ENCODE results near the gene SRMS.

The SRMS gene

DNA sequence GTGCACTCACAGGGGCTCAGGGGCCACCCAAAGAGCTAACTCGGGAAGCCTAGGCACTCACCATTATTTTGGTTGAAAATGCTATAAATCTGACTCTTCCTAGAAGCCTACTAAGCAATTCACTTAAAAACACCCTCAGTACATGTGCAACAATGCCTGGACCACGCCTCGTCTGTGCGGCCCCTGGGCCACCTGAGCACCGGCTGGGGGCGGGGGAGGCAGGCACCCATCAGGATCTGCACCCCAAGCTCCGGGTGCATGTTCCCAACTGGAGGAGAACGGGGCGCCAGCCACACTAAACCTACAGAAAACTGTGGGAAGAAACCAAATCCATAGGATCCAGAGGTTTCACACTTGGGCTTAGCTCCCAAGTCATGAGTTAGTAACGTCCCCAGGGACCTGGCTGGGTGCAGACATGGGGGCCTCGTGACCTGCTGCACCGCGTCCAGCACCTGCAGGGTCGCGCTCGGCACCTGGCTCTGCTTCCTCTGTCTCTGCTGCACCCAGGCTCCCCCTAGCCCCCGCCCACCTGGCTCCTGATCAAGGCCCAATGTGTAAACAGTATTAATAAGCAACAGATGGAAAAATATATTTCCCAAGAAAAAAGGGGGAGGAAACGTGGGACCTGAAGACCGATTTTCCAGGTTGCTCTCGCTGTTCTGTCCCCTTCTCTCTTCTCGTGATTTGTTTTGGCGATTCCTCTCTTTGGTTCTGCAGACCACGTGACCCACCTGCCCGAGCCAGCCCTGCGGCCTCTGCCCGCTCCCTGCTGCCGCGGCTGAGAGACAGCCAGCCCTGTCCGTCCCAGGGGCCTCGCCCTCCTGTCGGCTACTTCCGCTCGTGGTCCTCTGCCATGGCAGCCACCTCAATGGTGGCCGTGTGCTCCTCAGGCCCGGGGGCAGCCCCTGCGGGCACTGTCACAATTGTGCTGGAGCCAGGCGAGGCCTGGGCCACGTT, 42.0 kb upstream of the SRMS start:
- Histone ChIP-seq H4K91ac (ENCODE audit: low read depth, low read length) (no peak overlapping the region), H4K8ac (ENCODE audit: low read depth, low read length) (no peak overlapping the region), H3K36me3 (ENCODE audit: control insufficient read depth in 1 of 2, insufficient read depth in 2 of 2, low read length in 2 of 2) (peaks cover 59 to 61% of the 10 kb centered on the region in 2 experiments), H4K12ac (ENCODE audit: low read depth, low read length) (no peak overlapping the region), H3K79me2 (ENCODE audit: control insufficient read depth, insufficient read depth, low read length, poor library complexity) (no peaks in the 10 kb centered on the region), H3K27me3 (ENCODE audit: insufficient read depth, low read length) (no peaks in the 10 kb centered on the region), H2AK5ac (ENCODE audit: low read length) (no peak overlapping the region), H3K14ac (ENCODE audit: low read length) (no peak overlapping the region), H2BK12ac (ENCODE audit: low read length) (no peak overlapping the region), H3K9ac (ENCODE audit: low read length) (no peak overlapping the region), H2BK120ac (ENCODE audit: insufficient read depth, low read length, poor library complexity) (no peak overlapping the region), H3K18ac (ENCODE audit: low read length) (no peak overlapping the region), H3K4me1 (ENCODE audit: control insufficient read depth in 1 of 2, insufficient read depth in 2 of 2, low read length in 2 of 2) (no peaks in the 10 kb centered on the region), H3K79me1 (ENCODE audit: low read length) (no peaks in the 10 kb centered on the region), H3K4ac (ENCODE audit: low read depth, low read length) (no peak overlapping the region), H3K4me2 (ENCODE audit: low read length) (no peak overlapping the region), H3K23ac (ENCODE audit: low read length) (no peak overlapping the region), H3K4me3 (ENCODE audit: low read depth, low read length) (no peak overlapping the region), H2AFZ (ENCODE audit: insufficient read depth, low read length, poor library complexity) (no peak overlapping the region), H3K9me3 (ENCODE audit: insufficient read depth, low read depth, low read length) (no peaks in the 10 kb centered on the region), H3K27ac (ENCODE audit: low read depth, low read length) (no peak overlapping the region), H2BK5ac (ENCODE audit: low read depth, low read length, poor library complexity) (no peak overlapping the region)
- no CpG with 5 or more reads among the region's 38 CpGs for WGBS (ENCODE audit: extremely low coverage, insufficient coverage, insufficient read length)
- DNase-seq, result no peak

DNA sequence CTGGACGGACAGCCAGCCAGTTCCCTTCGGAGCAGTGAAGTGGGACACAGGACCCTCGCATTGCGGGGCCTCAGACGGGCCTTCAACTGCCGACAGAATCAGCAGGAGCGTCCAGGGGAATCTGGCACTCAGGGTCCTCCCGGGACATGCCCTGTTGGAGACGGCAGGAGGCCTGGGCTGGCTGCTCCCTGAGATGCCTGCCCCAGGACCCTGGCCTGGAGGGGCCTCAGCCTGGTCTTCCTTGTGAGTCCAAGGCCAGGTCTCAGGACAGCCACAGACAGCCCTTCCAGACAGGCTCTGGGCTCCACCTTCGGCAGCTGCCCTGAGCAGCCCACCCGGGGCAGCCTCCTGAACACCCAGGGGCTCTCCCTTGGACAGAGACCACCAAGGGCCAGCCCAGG, 41.1 kb upstream of the SRMS start:
- no peak overlapping the region for H2BK120ac ChIP-seq (ENCODE audit: insufficient read depth, low read length, poor library complexity)
- DNase-seq, result no peak
- H3K27ac ChIP-seq (ENCODE audit: low read depth, low read length), result no peak overlapping the region
- H2BK12ac ChIP-seq (ENCODE audit: low read length), result no peak overlapping the region
- H3K9me3 ChIP-seq (ENCODE audit: insufficient read depth, low read depth, low read length), result no peaks in the 10 kb centered on the region
- H2AFZ ChIP-seq (ENCODE audit: insufficient read depth, low read length, poor library complexity), result no peak overlapping the region
- H3K79me1 ChIP-seq (ENCODE audit: low read length), result no peaks in the 10 kb centered on the region
- no peaks in the 10 kb centered on the region for H3K27me3 ChIP-seq (ENCODE audit: insufficient read depth, low read length)
- no peak overlapping the region for H4K91ac ChIP-seq (ENCODE audit: low read depth, low read length)
- WGBS (ENCODE audit: extremely low coverage, insufficient coverage, insufficient read length), result no CpG with 5 or more reads among the region's 11 CpGs
- H3K79me2 ChIP-seq (ENCODE audit: control insufficient read depth, insufficient read depth, low read length, poor library complexity), result no peaks in the 10 kb centered on the region
- no peak overlapping the region for H2AK5ac ChIP-seq (ENCODE audit: low read length)
- H2BK5ac ChIP-seq (ENCODE audit: low read depth, low read length, poor library complexity), result no peak overlapping the region
- no peak overlapping the region for H3K9ac ChIP-seq (ENCODE audit: low read length)
- H3K4ac ChIP-seq (ENCODE audit: low read depth, low read length), result no peak overlapping the region
- H3K4me2 ChIP-seq (ENCODE audit: low read length), result no peak overlapping the region
- no peak overlapping the region for H4K8ac ChIP-seq (ENCODE audit: low read depth, low read length)
- no peak overlapping the region for H3K4me3 ChIP-seq (ENCODE audit: low read depth, low read length)
- H3K18ac ChIP-seq (ENCODE audit: low read length), result no peak overlapping the region
- no peaks in the 10 kb centered on the region for H3K4me1 ChIP-seq (ENCODE audit: control insufficient read depth in 1 of 2, insufficient read depth in 2 of 2, low read length in 2 of 2)
- H3K14ac ChIP-seq (ENCODE audit: low read length), result no peak overlapping the region
- H4K12ac ChIP-seq (ENCODE audit: low read depth, low read length), result no peak overlapping the region
- H3K36me3 ChIP-seq (ENCODE audit: control insufficient read depth in 1 of 2, insufficient read depth in 2 of 2, low read length in 2 of 2), result peaks cover 57% of the 10 kb centered on the region in 2 experiments
- no peak overlapping the region for H3K23ac ChIP-seq (ENCODE audit: low read length)

DNA sequence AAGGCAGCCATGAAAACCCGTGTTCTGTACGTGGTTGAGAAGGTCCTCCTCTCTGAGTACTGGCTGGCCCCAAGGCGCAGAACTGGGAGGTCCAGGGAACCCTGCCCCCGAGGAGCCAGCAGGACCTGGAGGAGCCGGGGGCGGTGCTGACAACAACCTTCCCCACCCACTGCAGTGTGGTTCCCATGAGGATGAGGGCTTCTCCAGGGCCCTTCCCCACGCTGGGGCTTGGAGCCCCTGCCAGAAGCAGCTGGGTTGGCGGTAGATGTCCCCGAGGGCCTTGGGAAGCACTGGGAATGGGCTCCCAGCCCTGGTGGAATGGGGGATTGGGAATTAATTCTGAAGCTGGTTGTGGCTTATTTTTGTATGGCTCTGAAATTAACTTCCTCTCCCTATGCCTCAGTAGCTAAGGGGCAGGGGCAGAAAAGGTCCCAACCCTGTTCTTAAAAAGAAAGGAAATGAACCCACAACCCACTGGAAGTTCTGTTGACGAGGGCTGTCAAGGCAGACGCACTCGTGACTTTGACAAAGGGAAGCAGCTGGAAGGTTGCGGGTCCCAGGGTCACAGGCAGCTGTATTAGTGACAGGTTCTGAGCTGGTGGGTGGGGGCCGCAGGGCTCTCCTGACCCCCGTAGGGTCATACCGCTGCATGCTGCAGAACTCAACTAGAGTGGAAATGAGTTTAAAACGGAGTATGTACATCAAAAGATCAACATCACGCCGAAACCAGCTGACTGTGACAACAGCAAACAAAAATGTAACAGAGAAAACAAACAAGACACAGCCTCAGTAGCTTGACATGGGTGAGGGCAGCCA, 40.4 kb upstream of the SRMS start:
- no peak overlapping the region for H3K27ac ChIP-seq (ENCODE audit: low read depth, low read length)
- H2BK5ac ChIP-seq (ENCODE audit: low read depth, low read length, poor library complexity), result no peak overlapping the region
- H2AK5ac ChIP-seq (ENCODE audit: low read length), result no peak overlapping the region
- H3K4me1 ChIP-seq (ENCODE audit: control insufficient read depth in 1 of 2, insufficient read depth in 2 of 2, low read length in 2 of 2), result no peaks in the 10 kb centered on the region
- no peak overlapping the region for H3K4ac ChIP-seq (ENCODE audit: low read depth, low read length)
- no peak overlapping the region for H2BK12ac ChIP-seq (ENCODE audit: low read length)
- no peak overlapping the region for H4K8ac ChIP-seq (ENCODE audit: low read depth, low read length)
- no peak overlapping the region for H3K18ac ChIP-seq (ENCODE audit: low read length)
- no peak overlapping the region for H2BK120ac ChIP-seq (ENCODE audit: insufficient read depth, low read length, poor library complexity)
- H3K9me3 ChIP-seq (ENCODE audit: insufficient read depth, low read depth, low read length), result no peaks in the 10 kb centered on the region
- peaks cover 51 to 52% of the 10 kb centered on the region in 2 experiments for H3K36me3 ChIP-seq (ENCODE audit: control insufficient read depth in 1 of 2, insufficient read depth in 2 of 2, low read length in 2 of 2)
- WGBS (ENCODE audit: extremely low coverage, insufficient coverage, insufficient read length), result no CpG with 5 or more reads among the region's 19 CpGs
- H3K27me3 ChIP-seq (ENCODE audit: insufficient read depth, low read length), result no peaks in the 10 kb centered on the region
- DNase-seq, result no peak
- H4K12ac ChIP-seq (ENCODE audit: low read depth, low read length), result no peak overlapping the region
- no peak overlapping the region for H3K23ac ChIP-seq (ENCODE audit: low read length)
- no peaks in the 10 kb centered on the region for H3K79me2 ChIP-seq (ENCODE audit: control insufficient read depth, insufficient read depth, low read length, poor library complexity)
- no peaks in the 10 kb centered on the region for H3K79me1 ChIP-seq (ENCODE audit: low read length)
- no peak overlapping the region for H3K14ac ChIP-seq (ENCODE audit: low read length)
- H3K9ac ChIP-seq (ENCODE audit: low read length), result no peak overlapping the region
- H4K91ac ChIP-seq (ENCODE audit: low read depth, low read length), result no peak overlapping the region
- H3K4me3 ChIP-seq (ENCODE audit: low read depth, low read length), result no peak overlapping the region
- no peak overlapping the region for H2AFZ ChIP-seq (ENCODE audit: insufficient read depth, low read length, poor library complexity)
- H3K4me2 ChIP-seq (ENCODE audit: low read length), result no peak overlapping the region

DNA sequence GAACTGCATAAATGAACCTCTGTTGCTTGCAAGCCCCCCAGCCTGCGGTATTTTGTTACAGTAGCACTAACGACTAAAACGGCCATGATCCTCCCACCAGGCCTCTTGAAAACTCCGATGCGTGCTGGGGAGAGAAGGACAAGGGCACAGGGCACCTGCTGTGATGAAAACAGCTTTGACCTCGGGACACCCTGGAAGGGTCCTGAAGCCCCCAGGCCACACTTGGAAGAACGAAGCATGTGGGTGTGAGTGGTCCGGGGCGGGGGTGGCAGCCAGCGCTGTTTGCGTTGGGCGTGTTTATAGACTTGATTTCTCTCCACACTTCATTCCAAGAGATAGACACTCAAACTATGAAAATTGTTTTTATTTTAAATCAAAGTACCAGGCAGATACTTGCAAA, 39.7 kb upstream of the SRMS start:
- Histone ChIP-seq H3K36me3 (ENCODE audit: control insufficient read depth in 1 of 2, insufficient read depth in 2 of 2, low read length in 2 of 2) (peaks cover 44 to 45% of the 10 kb centered on the region in 2 experiments), H3K4me3 (ENCODE audit: low read depth, low read length) (no peak overlapping the region), H2AK5ac (ENCODE audit: low read length) (no peak overlapping the region), H3K9ac (ENCODE audit: low read length) (no peak overlapping the region), H3K27me3 (ENCODE audit: insufficient read depth, low read length) (no peaks in the 10 kb centered on the region), H3K79me2 (ENCODE audit: control insufficient read depth, insufficient read depth, low read length, poor library complexity) (no peaks in the 10 kb centered on the region), H4K91ac (ENCODE audit: low read depth, low read length) (no peak overlapping the region), H3K79me1 (ENCODE audit: low read length) (no peaks in the 10 kb centered on the region), H2BK5ac (ENCODE audit: low read depth, low read length, poor library complexity) (no peak overlapping the region), H3K18ac (ENCODE audit: low read length) (no peak overlapping the region), H3K9me3 (ENCODE audit: insufficient read depth, low read depth, low read length) (no peaks in the 10 kb centered on the region), H3K23ac (ENCODE audit: low read length) (no peak overlapping the region), H4K12ac (ENCODE audit: low read depth, low read length) (no peak overlapping the region), H3K27ac (ENCODE audit: low read depth, low read length) (no peak overlapping the region), H3K14ac (ENCODE audit: low read length) (no peak overlapping the region), H3K4ac (ENCODE audit: low read depth, low read length) (no peak overlapping the region), H2BK12ac (ENCODE audit: low read length) (no peak overlapping the region), H2BK120ac (ENCODE audit: insufficient read depth, low read length, poor library complexity) (no peak overlapping the region), H3K4me1 (ENCODE audit: control insufficient read depth in 1 of 2, insufficient read depth in 2 of 2, low read length in 2 of 2) (no peaks in the 10 kb centered on the region), H2AFZ (ENCODE audit: insufficient read depth, low read length, poor library complexity) (no peak overlapping the region), H4K8ac (ENCODE audit: low read depth, low read length) (no peak overlapping the region), H3K4me2 (ENCODE audit: low read length) (no peak overlapping the region)
- no CpG with 5 or more reads among the region's 12 CpGs for WGBS (ENCODE audit: extremely low coverage, insufficient coverage, insufficient read length)
- no peak for DNase-seq
